HG02588 (cell line): ENCODE data around the gene LRRK2.

Source experiments
- ATAC-seq: cut with Tn5 transposase; IDR thresholded peaks from one replicate; pipeline ENCODE4 v1.9.1; 2021; ENCODE audit warnings: mild to moderate bottlenecking, moderate library complexity; ENCODE audit not compliant: unreplicated experiment

LRRK2 gene

GRCh38 chr12:40390980-40391379 is 166.2 kb downstream of the LRRK2 start:
- no peak for ATAC-seq

- no peak for ATAC-seq
These were observed 168.2 kb downstream of the LRRK2 start for GRCh38 chr12:40393026-40393425.

- ATAC-seq = no peak
These were observed 174.9 kb downstream of the LRRK2 start for GRCh38 chr12:40399656-40400055.

- no peak for ATAC-seq
These were observed 180.6 kb downstream of the LRRK2 start for GRCh38 chr12:40405419-40405818.
